ENCODE results near the gene BYSL.
A peak's percentile ranks its signal among the peaks of the same experiment; 100 is the strongest.

The BYSL gene

DNA sequence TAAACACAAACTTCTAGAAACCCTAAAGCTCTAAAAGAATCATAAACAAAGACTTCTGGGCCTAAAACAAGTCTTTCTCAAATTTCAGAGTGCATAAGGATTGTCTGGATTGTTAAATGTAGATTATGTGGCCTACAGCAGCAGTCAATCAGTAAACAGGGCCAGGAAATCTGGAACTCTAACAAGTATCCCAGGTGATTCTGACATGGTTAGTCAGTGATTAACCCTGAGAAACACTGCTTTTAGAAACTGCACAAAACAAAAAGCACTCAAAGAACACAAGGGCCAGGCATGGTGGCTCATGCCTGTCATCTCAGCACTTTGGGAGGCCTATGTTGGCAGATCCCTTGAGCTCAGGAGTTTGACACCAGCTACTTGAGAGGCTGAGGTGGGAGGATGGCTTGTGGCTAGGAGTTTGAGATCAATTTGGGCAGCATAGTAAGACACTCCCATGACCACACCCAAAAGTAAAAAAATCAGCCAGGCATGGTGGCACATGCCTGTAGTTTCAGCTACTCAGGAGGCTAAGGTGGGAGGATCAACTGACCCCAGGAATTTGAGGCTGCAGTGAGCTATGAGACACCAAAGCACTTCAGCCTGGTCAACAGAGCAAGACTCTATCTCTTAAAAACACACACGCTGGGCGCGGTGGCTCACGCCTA lies 6.3 kb upstream of the BYSL start:
- no peak for DNase-seq (ENCODE audit: low spot score)

GRCh38 chr6:41917528-41917927 lies 3.8 kb upstream of the BYSL start:
- DNase-seq (ENCODE audit: low spot score) = peak; percentile 64

GRCh38 chr6:41921712-41921998 lies 356 bp downstream of the BYSL start:
- DNase-seq (ENCODE audit: low spot score) = no peak

- DNase-seq (ENCODE audit: low spot score) = no peak
Observed at GRCh38 chr6:41922154-41922553, 855 bp downstream of the BYSL start.

GRCh38 chr6:41927253-41927652 lies 6.0 kb downstream of the BYSL start:
- no peak for DNase-seq (ENCODE audit: low spot score)

DNA sequence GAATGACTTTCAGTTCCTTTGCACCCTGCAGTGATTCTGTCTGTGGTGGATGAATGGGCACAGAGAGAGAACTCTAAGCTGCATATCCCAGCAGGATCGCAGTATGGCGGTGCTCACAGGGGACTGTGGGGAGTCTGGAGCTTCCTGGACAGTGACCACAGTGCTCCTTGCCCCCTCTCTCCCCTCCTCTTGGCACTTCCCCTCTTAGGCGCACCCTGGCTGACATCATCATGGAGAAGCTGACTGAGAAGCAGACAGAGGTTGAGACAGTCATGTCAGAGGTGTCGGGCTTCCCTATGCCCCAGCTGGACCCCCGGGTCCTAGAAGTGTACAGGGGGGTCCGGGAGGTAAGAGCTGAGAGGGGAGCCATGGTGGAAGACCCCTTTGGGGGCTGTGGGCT lies 8.6 kb downstream of the BYSL start:
- no peak for DNase-seq (ENCODE audit: low spot score)

GRCh38 chr6:41931792-41932191 lies 10.5 kb downstream of the BYSL start:
- DNase-seq (ENCODE audit: low spot score) = no peak

DNA sequence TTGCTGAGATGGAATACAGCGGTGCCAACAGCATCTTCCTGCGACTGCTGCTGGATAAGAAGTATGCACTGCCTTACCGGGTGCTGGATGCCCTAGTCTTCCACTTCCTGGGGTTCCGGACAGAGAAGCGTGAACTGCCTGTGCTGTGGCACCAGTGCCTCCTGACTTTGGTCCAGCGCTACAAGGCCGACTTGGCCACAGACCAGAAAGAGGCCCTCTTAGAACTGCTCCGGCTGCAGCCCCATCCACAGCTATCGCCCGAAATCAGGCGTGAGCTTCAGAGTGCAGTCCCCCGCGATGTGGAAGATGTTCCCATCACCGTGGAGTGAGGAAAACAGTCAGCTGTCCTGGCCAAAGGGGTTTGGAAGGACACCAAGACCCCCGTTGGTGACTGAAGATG lies 11.1 kb downstream of the BYSL start:
- no peak for DNase-seq (ENCODE audit: low spot score)

- DNase-seq (ENCODE audit: low spot score) = no peak
Observed at GRCh38 chr6:41934278-41935192, 13.2 kb downstream of the BYSL start.

DNA sequence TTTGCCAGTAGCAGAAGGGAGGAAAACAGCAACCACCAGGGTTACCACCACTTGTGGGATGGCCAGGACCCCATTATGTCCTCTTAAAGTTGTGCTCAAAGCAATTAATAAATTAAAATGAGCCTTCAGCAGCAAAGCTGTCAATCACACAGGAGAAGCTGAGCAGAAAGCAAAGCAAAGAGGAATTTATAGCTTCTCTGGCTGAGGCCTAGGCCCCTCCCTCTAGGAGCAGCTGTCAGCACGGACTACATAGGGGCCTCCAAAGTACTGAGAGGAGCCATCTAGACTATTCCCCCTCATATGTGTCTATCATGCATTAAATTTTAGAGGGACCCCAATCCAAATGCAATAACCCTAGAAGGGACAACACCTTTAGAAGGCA lies 13.9 kb downstream of the BYSL start:
- DNase-seq (ENCODE audit: low spot score) = no peak

- no peak for DNase-seq (ENCODE audit: low spot score)
Observed at GRCh38 chr6:41935685-41936072, 14.4 kb downstream of the BYSL start.

DNA sequence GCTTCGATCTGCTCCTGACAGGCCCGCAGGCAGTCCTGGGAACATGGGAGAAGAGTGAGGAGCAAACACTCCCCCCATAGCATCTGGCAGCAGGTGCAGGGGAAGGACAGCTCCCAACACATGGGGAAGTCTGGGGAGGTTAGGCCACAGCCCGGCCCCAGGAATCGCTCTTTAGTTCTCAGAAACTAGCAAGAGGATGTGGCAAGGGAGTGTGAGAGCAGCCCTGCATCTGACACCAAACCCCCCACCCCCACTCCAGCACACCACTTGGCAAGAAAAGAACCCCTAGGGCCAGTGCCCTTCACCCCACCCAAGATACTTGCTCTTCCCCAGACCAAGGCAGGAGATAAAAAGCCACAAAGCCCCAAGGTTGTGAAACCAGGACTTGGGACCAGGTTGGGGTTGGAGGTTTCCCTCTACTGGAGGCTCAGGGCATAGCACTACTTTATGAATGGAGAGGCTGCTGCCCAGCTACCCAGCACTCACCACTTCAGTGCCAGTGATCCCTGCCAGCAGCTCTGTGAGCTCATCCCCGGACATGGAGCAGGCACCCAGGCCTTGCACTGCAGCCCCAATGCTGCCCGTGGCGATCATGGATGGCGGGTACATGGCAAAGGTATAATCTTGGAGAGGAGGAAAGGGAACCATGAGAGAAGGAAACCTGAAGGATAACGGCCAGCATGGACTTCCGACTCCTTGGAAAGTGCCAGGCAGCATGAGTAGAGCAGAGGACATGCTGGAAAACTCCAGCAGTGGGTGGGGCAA lies 15.0 kb downstream of the BYSL start:
- peak; percentile 65 for DNase-seq (ENCODE audit: low spot score)

GRCh38 chr6:41937472-41937860 lies 16.2 kb downstream of the BYSL start:
- no peak for DNase-seq (ENCODE audit: low spot score)

DNA sequence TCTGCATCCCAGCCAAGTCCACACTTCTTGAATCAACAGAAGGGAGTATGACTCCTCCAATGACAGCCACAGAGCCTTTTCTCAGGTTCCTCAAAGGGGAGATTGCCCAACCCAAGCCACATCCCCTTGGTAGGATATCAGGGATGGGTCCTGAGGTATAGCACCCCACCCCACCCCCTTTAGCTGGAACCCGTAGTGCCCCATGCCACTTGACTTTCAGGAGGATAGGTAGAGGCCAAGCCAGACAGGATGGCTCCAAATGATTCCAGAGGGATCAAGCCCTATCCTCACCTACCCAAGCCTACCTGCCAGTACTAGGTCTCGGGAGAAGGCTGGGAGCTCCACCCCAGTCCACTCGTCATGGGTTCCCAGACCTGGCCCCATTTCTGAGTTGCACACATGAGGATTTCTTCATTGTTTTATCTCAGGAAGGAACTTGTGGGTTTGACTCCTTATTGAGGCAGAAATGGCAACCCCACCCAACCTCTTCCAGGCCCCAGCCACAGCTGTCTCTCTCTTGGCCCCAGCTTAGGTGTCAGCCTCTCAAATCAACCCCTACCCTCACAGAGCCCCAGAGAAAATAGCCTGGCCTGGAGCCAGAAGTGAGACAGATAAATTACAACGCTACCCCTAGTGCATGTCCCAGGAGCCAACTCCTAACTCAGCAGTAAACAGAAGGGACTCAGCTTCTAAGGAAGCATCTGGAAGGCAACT lies 16.7 kb downstream of the BYSL start:
- no peak for DNase-seq (ENCODE audit: low spot score)

DNA sequence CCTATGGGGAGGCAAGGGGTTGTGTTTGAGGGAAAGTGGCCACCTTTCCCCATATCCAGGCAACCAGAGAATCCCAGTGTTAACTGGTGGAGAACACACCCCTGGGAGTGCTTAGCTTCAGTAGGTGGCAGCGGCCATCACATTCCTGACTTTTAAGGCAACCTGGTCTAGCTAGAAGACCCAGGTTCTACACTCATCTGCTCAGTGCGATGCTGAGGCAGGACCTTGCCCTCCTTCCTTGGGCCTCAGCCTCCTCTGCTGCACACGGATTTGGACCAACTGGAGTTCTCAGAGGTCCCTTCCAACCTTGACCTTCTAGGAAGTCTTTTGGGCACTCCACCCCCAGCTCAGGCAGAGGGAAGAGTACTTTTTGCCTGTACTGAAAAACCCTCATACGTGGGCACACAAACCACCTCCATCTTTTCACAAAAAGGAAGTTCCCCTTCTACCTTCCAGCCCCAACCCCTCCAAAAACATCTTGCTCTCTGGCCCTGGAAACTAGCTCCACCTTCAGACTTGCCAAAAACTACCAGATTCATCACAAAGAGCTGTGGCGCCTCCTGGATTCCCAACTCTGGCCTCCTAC lies 17.4 kb downstream of the BYSL start:
- no peak for DNase-seq (ENCODE audit: low spot score)

- no peak for DNase-seq (ENCODE audit: low spot score)
Observed at GRCh38 chr6:41939176-41939847, 18.0 kb downstream of the BYSL start.

- DNase-seq (ENCODE audit: low spot score) = no peak
Observed at GRCh38 chr6:41939848-41940758, 18.8 kb downstream of the BYSL start.

GRCh38 chr6:41940759-41941279 lies 19.5 kb downstream of the BYSL start:
- DNase-seq (ENCODE audit: low spot score) = no peak

GRCh38 chr6:41941280-41942066 lies 20.2 kb downstream of the BYSL start, which contains the start of gene CCND3:
TSS of gene CCND3 (minus strand) at chr6:41941808. CDS start at chr6:41941649, 159 bp downstream.
- peak; percentile 94 for DNase-seq (ENCODE audit: low spot score)

All from LoVo (cell line).